PC-3 (cell line): ENCODE data around the gene PCYOX1L.

Source experiments
- CTCF ChIP-seq: fragments of 300-600 bp; sonication (generic); conservative IDR thresholded peaks from 2 replicates; pipeline ENCODE4 v1.5.1; 2017; ENCODE audit warnings: antibody characterized with exemption, low read depth, mild to moderate bottlenecking, low read length
- EZH2 ChIP-seq: fragments of 300-600 bp; sonication (generic); IDR thresholded peaks from one replicate; pipeline ENCODE4 v1.6.1; 2017; ENCODE audit warnings: antibody characterized with exemption, mild to moderate bottlenecking, low read length; ENCODE audit not compliant: unreplicated experiment
- EZH2phosphoT487 ChIP-seq: fragments of 300-600 bp; sonication (generic); IDR thresholded peaks from 2 replicates; pipeline ENCODE4 v1.6.1; 2018; ENCODE audit warnings: mild to moderate bottlenecking, antibody characterized with exemption, low read length, borderline replicate concordance

- TF ChIP-seq CTCF (no peak), EZH2phosphoT487 (no peak), EZH2 (no peak)
Observed at GRCh38 chr5:149358294-149358651, 427 bp downstream of the PCYOX1L start.
